Suprapubic skin (tissue), 4 donors: ENCODE data around the gene UAP1. TPM values are rescaled to one million over a fixed set of nuclear protein-coding genes. Genes with fewer than 3 reads are reported as not detected.
A peak's percentile ranks its signal among the peaks of the same experiment; 100 is the strongest.

ENCODE experiments used
- DNase-seq, 2 donors: peaks; one replicate each; pipeline ENCODE4 v3.0.0-alpha.2; 2019; ENCODE audit warnings: low spot score in 2 of 2
- H3K27ac ChIP-seq: fragments of 200-600 bp; sonication (generic); one replicate; pipeline ENCODE4 v1.5.1; 2019
- H3K27me3 ChIP-seq: fragments of 200-600 bp; sonication (generic); one replicate; pipeline ENCODE4 v1.5.1; 2019
- H3K36me3 ChIP-seq: fragments of 200-600 bp; sonication (generic); one replicate; pipeline ENCODE4 v1.5.1; 2019
- H3K4me1 ChIP-seq: fragments of 200-600 bp; sonication (generic); one replicate; pipeline ENCODE4 v1.5.1; 2019
- H3K4me3 ChIP-seq: fragments of 200-600 bp; sonication (generic); one replicate; pipeline ENCODE4 v1.5.1; 2019; ENCODE audit warnings: mild to moderate bottlenecking
- H3K9me3 ChIP-seq: fragments of 200-600 bp; sonication (generic); one replicate; pipeline ENCODE4 v1.5.1; 2019
- EP300 ChIP-seq: sonication (generic); formaldehyde crosslinking; IDR thresholded peaks from one replicate; pipeline ENCODE4 v1.6.1; 2017; ENCODE audit warnings: antibody characterized with exemption
- POLR2A ChIP-seq, 2 donors: fragments of 450-650 bp; IDR thresholded peaks; one replicate each; pipeline ENCODE4 v1.6.1; 2017; ENCODE audit warnings: antibody characterized with exemption in 2 of 2, mild to moderate bottlenecking in 2 of 2, moderate library complexity in 2 of 2
- POLR2AphosphoS5 ChIP-seq, 3 donors: sonication (generic); formaldehyde crosslinking; IDR thresholded peaks; one replicate each; pipeline ENCODE4 v1.6.1; 2017; ENCODE audit warnings: antibody characterized with exemption in 3 of 3
- WGBS: methylation state at CpG from one replicate; pipeline ENCODE4 v1.1.5; 2018; 5-methylcytosine and 5-hydroxymethylcytosine counted together
- total RNA-seq, 4 donors: library from RNA; depleted of rRNA; stranded (reverse); fragments of >200 nt; gene quantifications; one replicate each; pipeline ENCODE4 v1.1.0, GENCODE V29; 2016
- TF ChIP-seq, protein P1 (sequence below), 2 donors: fragments of 200-600 bp in 1 of 2; fragments of 450-650 bp in 1 of 2; sonication (generic) in 1 of 2; IDR thresholded peaks; one replicate each; pipeline ENCODE4 v1.5.1; 2016 to 2019; ENCODE audit warnings: antibody characterized with exemption in 2 of 2, mild to moderate bottlenecking in 1 of 2, moderate library complexity in 1 of 2

Gene UAP1
- total RNA-seq, 4 donors from 2014 or later, result 27.0 to 65.7 (median 47.9) TPM

DNA sequence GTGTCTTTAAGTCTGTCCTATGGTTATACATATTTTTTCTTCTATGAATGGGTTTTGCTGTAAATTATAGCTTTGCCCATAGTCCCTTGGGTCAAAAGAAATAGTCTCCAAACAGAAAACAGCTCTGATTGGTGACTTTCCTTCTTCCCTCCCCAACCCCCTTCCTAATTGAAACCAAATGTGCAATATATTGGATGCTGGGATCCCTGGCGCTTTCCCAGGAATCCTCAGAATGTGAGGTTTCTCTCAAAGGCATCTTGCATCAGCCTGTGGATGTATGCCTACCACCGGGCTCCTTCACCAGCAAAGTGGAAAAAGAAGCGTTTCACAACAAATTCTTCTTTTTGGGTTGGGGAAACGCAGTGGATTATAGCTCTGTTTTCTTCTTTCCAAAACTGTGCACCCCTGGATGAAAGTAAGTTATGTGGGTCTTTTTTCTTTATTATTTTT is 70.7 kb downstream of the UAP1 start, which contains the start of gene DDR2:
DDR2 (plus strand) TSS at position 248 of the 450 bp plus-strand sequence. CDS start 86,600 bp downstream, outside the sequence.
- peak within 1 kb of the TSS; percentile 41 for H3K4me3 ChIP-seq
- no peaks in the 10 kb centered on the region for H3K27me3 ChIP-seq
- peaks cover 8% of the 10 kb centered on the region for H3K4me1 ChIP-seq
- peak; percentile 89 to 90 for DNase-seq
- peak in 2 of 3 donors; percentile 41 to 87 for TF ChIP-seq POLR2AphosphoS5 (IDR thresholded peaks at IDR 0.05)
- TF ChIP-seq POLR2A (IDR thresholded peaks at IDR 0.05), result no peak
- 49% methylated on average over 4 of the region's 4 CpGs for WGBS
- H3K36me3 ChIP-seq, result no peaks in the 10 kb centered on the region
- H3K27ac ChIP-seq, result peak within 1 kb of the TSS; percentile 87
- no peaks in the 10 kb centered on the region for H3K9me3 ChIP-seq

DNA sequence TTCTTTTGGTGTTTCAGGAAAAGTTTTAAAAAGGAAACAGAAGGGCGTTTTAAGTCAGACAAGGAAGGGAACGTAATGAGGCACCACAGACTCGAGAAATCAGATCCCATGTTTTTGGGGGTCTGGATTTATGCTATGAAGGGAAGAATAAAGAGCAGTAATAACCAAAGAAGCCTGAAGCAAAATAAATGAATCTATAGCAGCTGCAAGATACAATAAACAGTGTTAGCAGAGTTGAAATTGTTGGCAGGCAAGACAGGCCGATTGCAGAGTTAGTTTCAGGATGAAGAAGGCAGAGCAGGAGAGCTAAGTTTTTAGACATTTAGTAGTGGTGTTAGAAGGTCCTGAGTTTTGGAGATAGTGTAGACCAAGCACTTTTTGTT is 71.2 kb downstream of the UAP1 start:
- 43% methylated on average over 4 of the region's 4 CpGs for WGBS
- DNase-seq, result no peak
- TF ChIP-seq POLR2AphosphoS5 (IDR thresholded peaks at IDR 0.05), result no peak
- no peak for TF ChIP-seq POLR2A (IDR thresholded peaks at IDR 0.05)
- Histone ChIP-seq H3K9me3 (no peaks in the 10 kb centered on the region), H3K36me3 (no peaks in the 10 kb centered on the region), H3K27me3 (no peaks in the 10 kb centered on the region), H3K4me1 (peaks cover 8% of the 10 kb centered on the region), H3K4me3 (peak overlapping the region; percentile 41), H3K27ac (peak overlapping the region; percentile 87)

DNA sequence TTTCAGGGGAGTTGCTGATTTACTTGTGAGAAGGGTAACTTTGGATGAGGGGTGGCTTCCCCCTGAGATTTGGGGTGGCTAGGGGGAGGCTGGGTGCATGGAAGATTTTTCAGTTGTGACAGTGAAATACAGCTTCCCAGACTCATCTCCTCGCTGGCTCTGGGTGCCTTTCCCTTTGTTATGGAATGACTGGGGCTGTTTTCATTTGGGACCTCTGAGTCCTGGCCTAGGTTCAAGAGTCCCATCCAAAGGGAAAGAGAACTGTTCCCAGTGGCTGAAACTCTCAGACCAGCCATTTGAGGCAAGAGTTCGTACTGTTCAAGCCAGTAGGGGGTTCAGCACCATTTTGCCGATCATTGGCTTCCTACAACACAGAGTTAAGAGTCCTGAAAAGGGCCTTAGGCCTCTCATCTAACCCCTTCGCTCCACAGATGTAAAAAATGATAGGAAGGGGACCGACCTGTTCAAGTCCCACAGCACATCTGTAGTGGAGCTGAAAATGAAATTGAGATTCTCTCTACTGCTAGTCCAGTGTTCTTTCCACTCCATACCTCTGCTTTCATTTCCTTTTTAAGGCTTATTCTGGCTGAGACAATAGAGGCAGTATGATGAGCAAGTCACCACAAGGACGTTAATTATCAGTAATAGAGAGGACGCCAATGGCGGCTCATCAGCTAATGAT is 71.7 kb downstream of the UAP1 start:
- WGBS, result 59% methylated on average over 8 of the region's 8 CpGs
- no peak for DNase-seq
- H3K9me3 ChIP-seq, result no peaks in the 10 kb centered on the region
- H3K4me3 ChIP-seq, result peak overlapping the region; percentile 41
- TF ChIP-seq POLR2AphosphoS5 (IDR thresholded peaks at IDR 0.05) (no peak), POLR2A (IDR thresholded peaks at IDR 0.05) (no peak), EP300 (no peak)
- TF ChIP-seq, protein P1, sequence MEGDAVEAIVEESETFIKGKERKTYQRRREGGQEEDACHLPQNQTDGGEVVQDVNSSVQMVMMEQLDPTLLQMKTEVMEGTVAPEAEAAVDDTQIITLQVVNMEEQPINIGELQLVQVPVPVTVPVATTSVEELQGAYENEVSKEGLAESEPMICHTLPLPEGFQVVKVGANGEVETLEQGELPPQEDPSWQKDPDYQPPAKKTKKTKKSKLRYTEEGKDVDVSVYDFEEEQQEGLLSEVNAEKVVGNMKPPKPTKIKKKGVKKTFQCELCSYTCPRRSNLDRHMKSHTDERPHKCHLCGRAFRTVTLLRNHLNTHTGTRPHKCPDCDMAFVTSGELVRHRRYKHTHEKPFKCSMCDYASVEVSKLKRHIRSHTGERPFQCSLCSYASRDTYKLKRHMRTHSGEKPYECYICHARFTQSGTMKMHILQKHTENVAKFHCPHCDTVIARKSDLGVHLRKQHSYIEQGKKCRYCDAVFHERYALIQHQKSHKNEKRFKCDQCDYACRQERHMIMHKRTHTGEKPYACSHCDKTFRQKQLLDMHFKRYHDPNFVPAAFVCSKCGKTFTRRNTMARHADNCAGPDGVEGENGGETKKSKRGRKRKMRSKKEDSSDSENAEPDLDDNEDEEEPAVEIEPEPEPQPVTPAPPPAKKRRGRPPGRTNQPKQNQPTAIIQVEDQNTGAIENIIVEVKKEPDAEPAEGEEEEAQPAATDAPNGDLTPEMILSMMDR (IDR thresholded peaks at IDR 0.05), result no peak
- no peaks in the 10 kb centered on the region for H3K27me3 ChIP-seq
- H3K36me3 ChIP-seq, result no peaks in the 10 kb centered on the region
- peak overlapping the region; percentile 87 for H3K27ac ChIP-seq
- peaks cover 8% of the 10 kb centered on the region for H3K4me1 ChIP-seq

DNA sequence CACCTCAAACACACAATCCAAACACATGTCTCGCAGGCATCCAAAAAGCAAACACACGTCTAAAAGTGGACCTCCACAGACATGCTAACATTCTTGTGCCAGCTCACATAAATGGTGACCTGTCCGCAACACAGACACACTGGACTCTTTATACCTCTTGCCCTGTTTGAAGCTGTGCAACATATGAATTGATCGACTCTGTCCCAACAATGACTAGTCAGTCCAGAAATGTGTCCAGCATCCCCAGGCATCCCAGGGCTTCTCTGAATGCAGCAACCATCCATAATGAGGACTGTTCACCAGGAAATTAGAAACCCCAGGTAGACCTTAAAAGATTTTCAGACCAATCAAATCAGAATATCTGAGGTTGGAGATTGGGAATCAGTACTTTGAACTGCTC is 73.9 kb downstream of the UAP1 start:
- H3K27ac ChIP-seq, result no peak overlapping the region
- 77% methylated on average over 4 of the region's 4 CpGs for WGBS
- peaks cover 5% of the 10 kb centered on the region for H3K4me1 ChIP-seq
- TF ChIP-seq EP300, result no peak
- no peak for TF ChIP-seq POLR2A (IDR thresholded peaks at IDR 0.05)
- TF ChIP-seq POLR2AphosphoS5 (IDR thresholded peaks at IDR 0.05), result no peak
- TF ChIP-seq, protein P1 (IDR thresholded peaks at IDR 0.05), result no peak
- no peak overlapping the region for H3K4me3 ChIP-seq
- no peaks in the 10 kb centered on the region for H3K27me3 ChIP-seq
- no peak for DNase-seq
- H3K36me3 ChIP-seq, result no peaks in the 10 kb centered on the region
- no peaks in the 10 kb centered on the region for H3K9me3 ChIP-seq

DNA sequence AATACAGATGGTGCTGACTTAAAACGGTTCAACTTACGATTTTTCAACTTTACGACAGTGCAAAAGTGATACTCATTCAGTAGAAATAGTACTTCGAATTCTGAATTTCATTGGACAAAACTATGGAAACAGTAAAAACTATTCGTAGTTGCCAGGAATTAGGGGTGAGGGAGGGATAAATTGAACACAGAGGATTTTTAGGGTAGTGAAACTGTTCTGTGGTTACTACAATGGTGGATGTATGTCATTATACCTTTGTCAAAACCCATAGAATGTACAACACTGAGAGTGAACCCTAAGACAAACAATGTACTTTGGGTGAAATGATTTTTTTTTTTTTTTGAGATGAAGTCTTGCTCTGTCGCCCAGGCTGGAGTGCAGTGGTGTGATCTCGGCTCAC is 78.2 kb downstream of the UAP1 start:
- peaks cover 2% of the 10 kb centered on the region for H3K4me1 ChIP-seq
- no peak for TF ChIP-seq POLR2AphosphoS5 (IDR thresholded peaks at IDR 0.05)
- no peak for TF ChIP-seq EP300
- TF ChIP-seq POLR2A (IDR thresholded peaks at IDR 0.05), result no peak
- TF ChIP-seq, protein P1 (IDR thresholded peaks at IDR 0.05), result no peak
- H3K27ac ChIP-seq, result no peak overlapping the region
- no peaks in the 10 kb centered on the region for H3K27me3 ChIP-seq
- H3K4me3 ChIP-seq, result no peak overlapping the region
- no peaks in the 10 kb centered on the region for H3K9me3 ChIP-seq
- 91% methylated on average over 7 of the region's 7 CpGs for WGBS
- DNase-seq, result no peak
- H3K36me3 ChIP-seq, result no peaks in the 10 kb centered on the region

DNA sequence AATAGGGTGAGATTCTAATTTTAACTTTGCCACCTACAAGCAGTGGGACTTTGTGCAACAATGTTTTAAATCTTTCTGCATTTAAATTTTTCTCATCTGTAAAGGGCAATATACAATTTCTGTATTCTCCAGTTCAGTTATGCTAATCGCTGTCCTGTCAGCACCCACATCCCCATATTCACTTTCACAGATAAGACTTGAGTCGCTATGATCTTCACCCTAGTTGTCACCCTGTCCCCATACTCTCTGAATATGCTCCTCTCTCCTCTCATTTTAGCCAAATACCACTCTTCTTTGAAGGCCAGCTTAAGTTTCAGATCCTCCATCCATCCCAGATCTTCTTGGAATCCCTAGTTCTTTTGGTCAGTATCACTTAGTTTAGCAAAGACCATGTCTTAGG is 79.6 kb downstream of the UAP1 start:
- no peak for DNase-seq
- H3K4me1 ChIP-seq, result no peaks in the 10 kb centered on the region
- H3K36me3 ChIP-seq, result no peaks in the 10 kb centered on the region
- no peak overlapping the region for H3K27ac ChIP-seq
- no peaks in the 10 kb centered on the region for H3K9me3 ChIP-seq
- H3K27me3 ChIP-seq, result no peaks in the 10 kb centered on the region
- TF ChIP-seq, protein P1 (IDR thresholded peaks at IDR 0.05), result no peak
- TF ChIP-seq EP300 (no peak), POLR2A (IDR thresholded peaks at IDR 0.05) (no peak), POLR2AphosphoS5 (IDR thresholded peaks at IDR 0.05) (no peak)
- H3K4me3 ChIP-seq, result no peak overlapping the region
- WGBS, result 83% methylated on average over 2 of the region's 2 CpGs
